K562 (cell line): Measurements from ENCODE around the gene SFMBT2. TPM values are rescaled to one million over a fixed set of nuclear protein-coding genes. Genes with fewer than 3 reads are reported as not detected.
A peak's percentile ranks its signal among the peaks of the same experiment; 100 is the strongest.

Source experiments
- ATAC-seq: fragments of 200-7000 bp; cut with Tn5 transposase; 3 replicates; pipeline ENCODE4 v1.9.1; 2020; ENCODE audit warnings: moderate library complexity
- BruUV-seq: library from RNA; stranded (reverse); fragments of 400-500 nt; replicated peaks from 2 replicates; lab custom pipeline; 2021; lab: Mats Ljungman, UMichigan
- CTCF ChIA-PET: fragments of 300-600 bp; formaldehyde crosslinking; extraction: SDS; loops from one replicate; lab custom pipeline; 2021; ENCODE audit warnings: low intra/inter-chr PET ratio; lab: Yijun Ruan, JAX
- POLR2A ChIA-PET: fragments of 300-600, 350-650 bp; sonication (Branson Sonifier 250); formaldehyde crosslinking; extraction: SDS; loops from one replicate; lab custom pipeline; 2021; ENCODE audit warnings: antibody characterized with exemption, inconsistent platforms; lab: Yijun Ruan, JAX
- DNase-seq, 4 experiments: peaks; one replicate each; pipeline versions ENCODE4 v3.0.0 to v3.0.0-alpha.2; 2011 to 2018; ENCODE audit warnings: low spot score in 3 of 4, mixed read lengths in 3 of 4; ENCODE audit errors: extremely low read depth in 1 of 4
- FAIRE-seq: peaks from 2 replicates; lab custom pipeline; 2011; peaks lifted over from hg19 to GRCh38; lab: Jason Lieb, UNC
- H2AFZ ChIP-seq: 2 replicates; pipeline ENCODE4 v1.6.0; 2011; ENCODE audit warnings: low read depth, low read length, control low read depth, inconsistent platforms
- H3K27ac ChIP-seq: fragments of 200-600 bp; 3 replicates; pipeline ENCODE4 v1.8.0; 2011; ENCODE audit warnings: low read depth, mild to moderate bottlenecking, control low read depth, inconsistent platforms, low read length, moderate library complexity, mixed read lengths; ENCODE audit errors: extremely low read depth
- H3K27me3 ChIP-seq, 2 experiments: fragments of 300-600 bp in 1 of 2; 2 replicates in 1 of 2; 3 replicates in 1 of 2; pipeline versions ENCODE4 v1.6.0 to v1.8.0; 2011; ENCODE audit warnings: inconsistent platforms in 2 of 2, low read length in 2 of 2, mild to moderate bottlenecking in 1 of 2, mixed read lengths in 1 of 2, moderate library complexity in 1 of 2; ENCODE audit not compliant: control insufficient read depth in 2 of 2, insufficient read depth in 2 of 2
- H3K36me3 ChIP-seq: fragments of 300-600 bp; 3 replicates; pipeline ENCODE4 v1.8.0; 2011; ENCODE audit warnings: mild to moderate bottlenecking, low read length, inconsistent platforms; ENCODE audit not compliant: control insufficient read depth, insufficient read depth
- H3K4me1 ChIP-seq, 2 experiments: fragments of 200-600 bp in 1 of 2; replicated peaks in 1 of 2; 2 replicates in 1 of 2; 3 replicates in 1 of 2; pipeline versions ENCODE4 v1.5.1 to v1.8.0; 2011; ENCODE audit warnings: inconsistent platforms in 2 of 2, low read length in 2 of 2, mild to moderate bottlenecking in 1 of 2, mixed read lengths in 1 of 2, moderate library complexity in 1 of 2; ENCODE audit not compliant: control insufficient read depth in 2 of 2, insufficient read depth in 2 of 2
- H3K4me2 ChIP-seq: 2 replicates; pipeline ENCODE4 v1.6.1; 2011; ENCODE audit warnings: low read length, control low read depth, inconsistent platforms, mixed read lengths; ENCODE audit not compliant: insufficient read depth
- H3K4me3 ChIP-seq: fragments of 200-600 bp; sonication (generic), shearing (Covaris generic); 2 replicates; pipeline ENCODE4 v1.5.1; 2016; ENCODE audit warnings: control low read depth, inconsistent platforms
- H3K79me2 ChIP-seq: fragments of 200-600 bp; 3 replicates; pipeline ENCODE4 v1.8.0; 2011; ENCODE audit warnings: low read length, inconsistent platforms; ENCODE audit not compliant: control insufficient read depth, insufficient read depth
- H3K9ac ChIP-seq, 2 experiments: 2 replicates each; pipeline versions ENCODE4 v1.6.0 to v1.6.1; 2011; ENCODE audit warnings: low read depth in 2 of 2, low read length in 2 of 2, control low read depth in 1 of 2, inconsistent platforms in 1 of 2, mild to moderate bottlenecking in 1 of 2, mixed read lengths in 1 of 2; ENCODE audit not compliant: insufficient read depth in 1 of 2
- H3K9me1 ChIP-seq: one replicate; pipeline ENCODE4 v1.6.0; 2011; ENCODE audit warnings: inconsistent platforms, mild to moderate bottlenecking, low read length, moderate library complexity; ENCODE audit not compliant: control insufficient read depth, insufficient read depth
- H3K9me3 ChIP-seq: replicated peaks from 2 replicates; pipeline ENCODE4 v1.5.1; 2011; ENCODE audit warnings: low read depth, low read length, inconsistent platforms; ENCODE audit not compliant: control insufficient read depth, insufficient read depth
- H4K20me1 ChIP-seq: replicated peaks from 2 replicates; pipeline ENCODE4 v1.6.1; 2011; ENCODE audit warnings: low read length, inconsistent platforms, mixed read lengths; ENCODE audit not compliant: control insufficient read depth, insufficient read depth
- AFF1 ChIP-seq, 2 experiments: fragments of 450-650 bp; IDR thresholded peaks; 2 replicates each; pipeline ENCODE4 v1.6.1; 2018; ENCODE audit warnings: mild to moderate bottlenecking in 2 of 2, low read depth in 1 of 2; ENCODE audit not compliant: partially characterized antibody in 2 of 2
- ATF7 ChIP-seq: fragments of 450-650 bp; IDR thresholded peaks from 2 replicates; pipeline ENCODE4 v1.7.1; 2014; ENCODE audit warnings: mild to moderate bottlenecking, moderate library complexity
- C11orf30 ChIP-seq: fragments of 450-650 bp; IDR thresholded peaks from 2 replicates; pipeline ENCODE4 v1.6.1; 2016; ENCODE audit warnings: low read depth, mild to moderate bottlenecking
- E2F3 ChIP-seq: fragments of 250-450 bp; sonication (Bioruptor Pico); IDR thresholded peaks from 2 replicates; pipeline ENCODE4 v1.4.0; 2020; ENCODE audit warnings: mild to moderate bottlenecking
- HDAC3 ChIP-seq: fragments of 450-650 bp; IDR thresholded peaks from 2 replicates; pipeline ENCODE4 v1.6.1; 2018; ENCODE audit warnings: borderline replicate concordance, mild to moderate bottlenecking, moderate library complexity; ENCODE audit not compliant: partially characterized antibody
- MECOM ChIP-seq: fragments of 250-450 bp; sonication (Bioruptor Pico); IDR thresholded peaks from 2 replicates; pipeline ENCODE4 v1.8.0; 2022; ENCODE audit warnings: inconsistent platforms
- PHF21A ChIP-seq: fragments of 450-650 bp; IDR thresholded peaks from 2 replicates; pipeline ENCODE4 v1.6.1; 2017; ENCODE audit warnings: low read depth, borderline replicate concordance
- PTTG1 ChIP-seq: fragments of 450-650 bp; IDR thresholded peaks from 2 replicates; pipeline ENCODE4 v1.6.1; 2016; ENCODE audit warnings: low read depth, mild to moderate bottlenecking, missing genetic modification characterization, missing compliant biosample characterization
- RAD51 ChIP-seq: fragments of 450-650 bp; IDR thresholded peaks from 2 replicates; pipeline ENCODE4 v1.7.1; 2016; ENCODE audit warnings: low read depth, mild to moderate bottlenecking, borderline replicate concordance
- SAP30 ChIP-seq: fragments of 200-600 bp; sonication (generic); IDR thresholded peaks from 2 replicates; pipeline ENCODE4 v1.6.1; 2012; ENCODE audit warnings: borderline replicate concordance, low read depth, mild to moderate bottlenecking, moderate library complexity, low read length, control low read depth, inconsistent platforms; ENCODE audit not compliant: insufficient read depth, poor library complexity, severe bottlenecking
- ZNF175 ChIP-seq: fragments of 200-800 bp; sonication (Bioruptor generic); IDR thresholded peaks from 2 replicates; pipeline ENCODE4 v1.6.1; 2016; ENCODE audit warnings: low read depth, mild to moderate bottlenecking, missing genetic modification characterization, missing compliant biosample characterization
- ZNF212 ChIP-seq: fragments of 450-650 bp; formaldehyde crosslinking; IDR thresholded peaks from 2 replicates; pipeline ENCODE4 v1.4.0; 2020; ENCODE audit warnings: mild to moderate bottlenecking
- WGBS: fragments of 100-300 bp; shearing (Covaris generic); methylation state at CpG from one replicate; pipeline ENCODE4 v1.1.6; 2016; ENCODE audit warnings: low coverage, mixed read lengths; ENCODE audit not compliant: insufficient coverage; ENCODE audit errors: missing lambda C conversion rate; 5-methylcytosine and 5-hydroxymethylcytosine counted together
- in situ Hi-C: fragments of 300-500 bp; cut with MboI; formaldehyde crosslinking; loops from 4 replicates; pipeline ENCODE4 v1.15.0; 2018; ENCODE audit warnings: inconsistent platforms, mixed read lengths
- intact Hi-C: fragments of 100-400 bp; cut with micrococcal nuclease; formaldehyde crosslinking; loops from 2 replicates; pipeline ENCODE4 v1.14.2; 2022
- polyA plus RNA-seq, 8 experiments: library from polyadenylated mRNA; depleted of rRNA in 4 of 8; stranded (reverse) in 5 of 8; unstranded in 3 of 8; fragments of >200 nt; fragmentation: Nextera tagmentation in 2 of 8; fragmentation: Illumina TruSeq in 1 of 8; extraction: Ambion mirVana in 2 of 8; extraction: Trizol in 1 of 8; gene quantifications; 2 replicates each; pipeline versions ENCODE4 v1.2.1 to v1.2.3, GENCODE V29; 2011 to 2014; ENCODE audit warnings: inconsistent platforms in 1 of 8, missing spikeins in 1 of 8
- total RNA-seq, 7 experiments: library from RNA; depleted of rRNA in 6 of 7; stranded (reverse); fragments of >200 nt in 6 of 7; fragmentation: Illumina TruSeq in 2 of 7; extraction: Trizol in 2 of 7; gene quantifications; 2 replicates each; pipeline versions ENCODE4 v1.2.1 to v1.2.3, GENCODE V29; 2011 to 2021; ENCODE audit warnings: low replicate concordance in 1 of 7

SFMBT2 gene
- total and polyA plus RNA-seq, 9 of the 15 experiments (the other 6 are each of a cell fraction or from before 2014, with no cell fraction given) = 1.2 to 13.6 (median 7.6) TPM

- H3K9me1 ChIP-seq = no peaks in the 10 kb centered on the region
- H4K20me1 ChIP-seq = peaks cover 8% of the 10 kb centered on the region; the same call in 1 of the 2 replicates
- intact Hi-C loops = loop anchor here (2.0 to 10.0 kb wide), 4 partner anchors 94 to 488 kb away; no protein-coding TSS in a partner anchor
- H3K27me3 ChIP-seq = no peaks in the 10 kb centered on the region
- H2AFZ ChIP-seq = peak overlapping the region; percentile 74
- H3K9ac ChIP-seq = peak overlapping the region; percentile 81 to 98
- peak overlapping the region; percentile 85 for H3K4me3 ChIP-seq
- POLR2A ChIA-PET = interaction anchor here (0.7 to 1.1 kb wide), 3 partner anchors 36 to 354 kb away, joined by 3 to 4 read pairs (median 3); no protein-coding TSS in a partner anchor
- peaks cover 8% of the 10 kb centered on the region; the same call in 2 of the 3 replicates for H3K36me3 ChIP-seq
- CTCF ChIA-PET = interaction anchor here (0.5 to 1.3 kb wide), 4 partner anchors 149 to 571 kb away, joined by 3 to 11 read pairs (median 4); no protein-coding TSS in a partner anchor
- WGBS = under 1% methylated on average over 32 of the region's 38 CpGs
- ATAC-seq = peak; percentile 58
- H3K79me2 ChIP-seq = peaks cover 66% of the 10 kb centered on the region
- peaks cover 24 to 34% of the 10 kb centered on the region in 2 experiments for H3K4me1 ChIP-seq
- peak; percentile 41 to 71 (median 52) for DNase-seq
- no peaks in the 10 kb centered on the region for H3K9me3 ChIP-seq
- in situ Hi-C loops = loop anchor here (5.0 to 25.0 kb wide), 3 partner anchors 144 to 722 kb away; no protein-coding TSS in a partner anchor
- peak overlapping the region; percentile 85 for H3K4me2 ChIP-seq
- BruUV-seq = TSS peak; percentile 48
- FAIRE-seq = peak; percentile 81
- H3K27ac ChIP-seq = peak overlapping the region; percentile 83
- TF ChIP-seq RAD51 = peak; percentile 29; the same call in 1 of the 2 replicates
- TF ChIP-seq E2F3 = no peak
- no peak for TF ChIP-seq HDAC3
- no peak for TF ChIP-seq ZNF212
- peak; percentile 66 for TF ChIP-seq SAP30
- no peak for TF ChIP-seq ZNF175 (CRISPR knock-in tag)
- no peak for TF ChIP-seq C11orf30
- TF ChIP-seq PTTG1 (tag) = no peak
- no peak for TF ChIP-seq AFF1 (IDR thresholded peaks at IDR 0.05; ENCODE audit: low read depth in 1 of 2, partially characterized antibody in 2 of 2)
- TF ChIP-seq ATF7 = no peak
- TF ChIP-seq PHF21A = peak; percentile 84
- no peak for TF ChIP-seq MECOM (CRISPR knock-in tag)
Measured at GRCh38 chr10:7409045-7409731, 1.6 kb downstream of the SFMBT2 start.
